HG02571 (cell line): ENCODE results near the gene SLC24A4.

Experiments used
- ATAC-seq: cut with Tn5 transposase; IDR thresholded peaks from one replicate; pipeline ENCODE4 v1.9.1; 2021; ENCODE audit warnings: mild to moderate bottlenecking, moderate library complexity; ENCODE audit not compliant: unreplicated experiment

Gene SLC24A4

GRCh38 chr14:92471919-92472318 is 149.0 kb downstream of the SLC24A4 start:
- ATAC-seq = no peak

GRCh38 chr14:92472860-92473259 is 149.9 kb downstream of the SLC24A4 start:
- no peak for ATAC-seq

- no peak for ATAC-seq
These were observed 150.4 kb downstream of the SLC24A4 start for GRCh38 chr14:92473261-92473968.

GRCh38 chr14:92473969-92474535 is 151.1 kb downstream of the SLC24A4 start:
- ATAC-seq = no peak

- no peak for ATAC-seq
These were observed 152.1 kb downstream of the SLC24A4 start for GRCh38 chr14:92475037-92475436.

- no peak for ATAC-seq
These were observed 152.7 kb downstream of the SLC24A4 start for GRCh38 chr14:92475451-92476187.

GRCh38 chr14:92480856-92481255 is 157.9 kb downstream of the SLC24A4 start:
- no peak for ATAC-seq

- no peak for ATAC-seq
These were observed 158.4 kb downstream of the SLC24A4 start for GRCh38 chr14:92481386-92481785.

GRCh38 chr14:92481811-92482555 is 159.0 kb downstream of the SLC24A4 start:
- ATAC-seq = no peak

- ATAC-seq = no peak
These were observed 159.8 kb downstream of the SLC24A4 start for GRCh38 chr14:92482621-92483319.

GRCh38 chr14:92484132-92484823 is 161.3 kb downstream of the SLC24A4 start:
- ATAC-seq = no peak

GRCh38 chr14:92486881-92487280 is 163.9 kb downstream of the SLC24A4 start:
- ATAC-seq = no peak

- ATAC-seq = no peak
These were observed 164.7 kb downstream of the SLC24A4 start for GRCh38 chr14:92487513-92488133.

GRCh38 chr14:92489394-92490238 is 166.7 kb downstream of the SLC24A4 start:
- ATAC-seq = no peak

GRCh38 chr14:92490239-92490959 is 167.4 kb downstream of the SLC24A4 start:
- ATAC-seq = no peak

GRCh38 chr14:92491782-92492181 is 168.8 kb downstream of the SLC24A4 start:
- ATAC-seq = no peak

- ATAC-seq = no peak
These were observed 169.3 kb downstream of the SLC24A4 start for GRCh38 chr14:92492258-92492657.

GRCh38 chr14:92493024-92493423 is 170.1 kb downstream of the SLC24A4 start:
- no peak for ATAC-seq
